K562 (cell line): ENCODE measurements around the gene LGALS8. TPM values are rescaled to one million over a fixed set of nuclear protein-coding genes. Genes with fewer than 3 reads are reported as not detected.

Source experiments
- CREM ChIP-seq: IDR thresholded peaks from 2 replicates; pipeline ENCODE4 v1.6.1; 2014; ENCODE audit warnings: antibody characterized with exemption, low read depth
- RBFOX2 ChIP-seq: fragments of 200-400 bp; formaldehyde crosslinking; IDR thresholded peaks from 2 replicates; pipeline ENCODE4 v1.6.1; 2017; ENCODE audit warnings: low read depth, mild to moderate bottlenecking, low read length, moderate library complexity
- TEAD1 ChIP-seq, 2 experiments: fragments of 450-650 bp in 1 of 2; sonication (generic) in 1 of 2; formaldehyde crosslinking; IDR thresholded peaks; 2 replicates each; pipeline versions ENCODE4 v1.4.0 to v1.8.0; 2020 to 2022; ENCODE audit warnings: mild to moderate bottlenecking in 2 of 2, missing genetic modification reagents in 1 of 2
- ZBTB40 ChIP-seq, 2 experiments: fragments of 450-650 bp in 1 of 2; sonication (generic) in 1 of 2; formaldehyde crosslinking in 1 of 2; IDR thresholded peaks; 2 replicates each; pipeline versions ENCODE4 v1.7.1 to v1.9.0; 2016 to 2022; ENCODE audit warnings: inconsistent platforms in 1 of 2, mild to moderate bottlenecking in 1 of 2, missing genetic modification reagents in 1 of 2
- ZNF444 ChIP-seq: fragments of 250-450 bp; sonication (Bioruptor Pico); IDR thresholded peaks from 2 replicates; pipeline ENCODE4 v1.4.0; 2020; ENCODE audit warnings: mild to moderate bottlenecking, moderate library complexity
- ZNF512 ChIP-seq: IDR thresholded peaks from 2 replicates; pipeline ENCODE4 v1.6.1; 2016; ENCODE audit warnings: missing genetic modification characterization, missing compliant biosample characterization
- ZNF592 ChIP-seq: fragments of 450-650 bp; IDR thresholded peaks from 2 replicates; pipeline ENCODE4 v1.6.1; 2017; ENCODE audit warnings: antibody characterized with exemption, mild to moderate bottlenecking
- polyA plus RNA-seq, 8 experiments: library from polyadenylated mRNA; depleted of rRNA in 4 of 8; stranded (reverse) in 5 of 8; unstranded in 3 of 8; fragments of >200 nt; fragmentation: Nextera tagmentation in 2 of 8; fragmentation: Illumina TruSeq in 1 of 8; extraction: Ambion mirVana in 2 of 8; extraction: Trizol in 1 of 8; gene quantifications; 2 replicates each; pipeline versions ENCODE4 v1.2.1 to v1.2.3, GENCODE V29; 2011 to 2014; ENCODE audit warnings: inconsistent platforms in 1 of 8, missing spikeins in 1 of 8
- total RNA-seq, 7 experiments: library from RNA; depleted of rRNA in 6 of 7; stranded (reverse); fragments of >200 nt in 6 of 7; fragmentation: Illumina TruSeq in 2 of 7; extraction: Trizol in 2 of 7; gene quantifications; 2 replicates each; pipeline versions ENCODE4 v1.2.1 to v1.2.3, GENCODE V29; 2011 to 2021; ENCODE audit warnings: low replicate concordance in 1 of 7
- TF ChIP-seq, protein P1 (sequence below): sonication (generic); formaldehyde crosslinking; IDR thresholded peaks from 2 replicates; pipeline ENCODE4 v1.8.0; 2023; ENCODE audit warnings: mild to moderate bottlenecking, missing genetic modification reagents

The LGALS8 gene
- total and polyA plus RNA-seq, 9 of the 15 experiments (the other 6 are each of a cell fraction or from before 2014, with no cell fraction given) = 57.4 to 87.7 (median 70.3) TPM

DNA sequence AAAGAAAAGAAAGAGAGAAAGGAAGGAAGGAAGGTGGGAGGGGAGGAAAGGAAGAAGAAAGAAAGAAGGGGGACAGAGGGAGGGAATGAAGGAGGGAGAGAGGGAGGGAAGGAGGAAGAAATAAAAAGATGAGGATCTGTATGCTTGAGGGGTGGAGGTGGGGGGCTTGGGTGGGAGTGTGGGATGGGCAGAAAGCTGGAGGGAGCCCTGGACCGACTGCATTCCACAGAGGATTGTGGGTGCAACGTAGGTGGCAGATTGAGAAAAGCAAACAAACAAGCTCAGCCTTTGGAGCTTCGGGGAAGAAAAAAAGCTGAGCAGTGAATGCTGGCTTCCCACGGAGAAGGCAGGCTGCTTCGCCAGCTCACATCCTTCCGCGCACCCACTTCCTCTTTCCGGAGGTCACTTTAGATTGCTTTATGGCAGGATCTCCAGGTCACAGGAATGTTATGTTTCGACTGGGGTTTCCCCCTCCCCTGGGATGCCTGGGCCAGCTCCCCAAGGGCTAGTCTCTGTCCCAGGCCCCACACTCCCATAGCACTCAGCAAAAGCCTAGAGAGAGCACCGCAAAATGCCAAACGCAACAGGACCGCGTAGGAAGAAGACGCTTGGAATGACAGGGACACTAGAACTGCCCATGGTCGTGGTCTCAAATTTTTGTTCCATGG is 20.7 kb upstream of the LGALS8 start (continued):
- TF ChIP-seq ZBTB40 (IDR thresholded peaks at IDR 0.05) (peak; percentile 70), ZBTB40 (CRISPR knock-in tag; IDR thresholded peaks at IDR 0.05) (no peak), ZNF512 (tag) (peak; percentile 100), ZNF592 (peak; percentile 21; the same call in 1 of the 2 replicates), ZNF444 (CRISPR knock-in tag) (0 out of 2 replicates have a peak, but pooled peaks have one; percentile 24), TEAD1 (CRISPR knock-in tag; IDR thresholded peaks at IDR 0.05) (0 out of 4 replicates have a peak, but pooled peaks have one; percentile 5 to 45), RBFOX2 (peak; percentile 38; the same call in 1 of the 2 replicates), CREM (peak; percentile 47)
- TF ChIP-seq, protein P1, sequence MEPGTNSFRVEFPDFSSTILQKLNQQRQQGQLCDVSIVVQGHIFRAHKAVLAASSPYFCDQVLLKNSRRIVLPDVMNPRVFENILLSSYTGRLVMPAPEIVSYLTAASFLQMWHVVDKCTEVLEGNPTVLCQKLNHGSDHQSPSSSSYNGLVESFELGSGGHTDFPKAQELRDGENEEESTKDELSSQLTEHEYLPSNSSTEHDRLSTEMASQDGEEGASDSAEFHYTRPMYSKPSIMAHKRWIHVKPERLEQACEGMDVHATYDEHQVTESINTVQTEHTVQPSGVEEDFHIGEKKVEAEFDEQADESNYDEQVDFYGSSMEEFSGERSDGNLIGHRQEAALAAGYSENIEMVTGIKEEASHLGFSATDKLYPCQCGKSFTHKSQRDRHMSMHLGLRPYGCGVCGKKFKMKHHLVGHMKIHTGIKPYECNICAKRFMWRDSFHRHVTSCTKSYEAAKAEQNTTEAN = no peak
